T-helper 9 cell (primary cell): Measurements from ENCODE around the gene C17orf107.

Experiments
- DNase-seq: peaks from one replicate; pipeline ENCODE4 v3.0.0-alpha.2; 2020

Gene C17orf107

DNA sequence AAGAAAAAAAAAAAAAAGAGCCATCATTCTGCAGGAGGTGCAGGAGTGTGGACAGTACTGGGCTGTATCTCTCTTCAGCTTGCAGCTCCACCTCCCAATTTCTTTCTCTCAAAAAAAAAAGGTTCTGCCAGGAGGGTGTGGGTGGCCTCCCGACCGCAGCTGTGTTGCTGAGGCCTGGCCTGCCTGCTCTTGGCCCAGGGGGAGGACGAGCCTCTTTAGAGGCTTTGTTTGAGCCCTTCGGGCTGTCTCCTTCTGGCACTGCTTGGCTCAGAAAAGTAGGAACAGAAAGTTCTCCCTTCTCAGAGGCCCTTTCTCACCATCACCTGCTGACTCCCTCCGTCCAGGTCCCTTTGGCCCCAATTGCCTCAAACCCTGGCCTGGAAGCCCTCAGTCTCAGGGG, 22.2 kb upstream of the C17orf107 start:
- DNase-seq, result no peak

- DNase-seq, result no peak
These were observed 19.7 kb upstream of the C17orf107 start for GRCh38 chr17:4879601-4880000.

GRCh38 chr17:4880857-4881256, 18.5 kb upstream of the C17orf107 start:
- no peak for DNase-seq

DNA sequence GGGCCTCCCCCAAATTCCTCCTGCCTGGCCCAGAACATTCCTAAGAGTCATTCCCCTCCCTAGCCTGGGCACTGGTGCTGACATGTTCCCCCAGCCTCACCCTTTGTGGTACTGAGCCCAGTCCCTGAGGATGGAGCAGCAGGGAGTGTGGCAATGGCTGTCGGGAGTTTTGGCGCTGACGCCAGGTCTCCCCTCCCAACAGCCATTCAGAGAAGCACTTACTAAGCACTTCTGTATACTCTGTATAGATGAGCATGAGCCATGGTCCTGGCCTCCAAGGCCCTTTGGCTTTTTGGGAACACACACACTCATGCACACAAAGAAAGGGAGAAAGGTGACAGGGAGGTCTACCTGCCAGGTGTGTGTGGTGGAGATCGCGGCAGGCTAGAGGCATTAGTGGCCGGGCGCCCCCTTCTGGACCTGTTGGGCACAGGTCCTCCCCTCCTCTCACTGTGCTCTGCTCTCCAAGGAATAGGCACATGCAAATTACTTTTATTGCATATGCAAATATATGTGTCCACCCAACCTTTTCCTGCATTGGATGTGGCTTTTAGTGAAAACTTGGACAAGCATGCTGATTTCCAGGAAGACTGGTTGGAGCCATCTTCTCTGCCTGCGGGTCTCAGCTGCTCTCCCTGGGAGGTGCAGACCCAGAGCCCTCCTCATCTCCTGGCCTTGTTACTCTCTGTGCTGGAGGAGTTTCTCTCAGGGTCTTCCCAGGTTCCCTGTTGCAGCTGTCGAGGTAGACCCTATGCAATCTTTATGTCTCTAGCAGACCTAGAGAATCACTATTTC, 17.4 kb upstream of the C17orf107 start:
- peak; percentile 64 for DNase-seq

DNA sequence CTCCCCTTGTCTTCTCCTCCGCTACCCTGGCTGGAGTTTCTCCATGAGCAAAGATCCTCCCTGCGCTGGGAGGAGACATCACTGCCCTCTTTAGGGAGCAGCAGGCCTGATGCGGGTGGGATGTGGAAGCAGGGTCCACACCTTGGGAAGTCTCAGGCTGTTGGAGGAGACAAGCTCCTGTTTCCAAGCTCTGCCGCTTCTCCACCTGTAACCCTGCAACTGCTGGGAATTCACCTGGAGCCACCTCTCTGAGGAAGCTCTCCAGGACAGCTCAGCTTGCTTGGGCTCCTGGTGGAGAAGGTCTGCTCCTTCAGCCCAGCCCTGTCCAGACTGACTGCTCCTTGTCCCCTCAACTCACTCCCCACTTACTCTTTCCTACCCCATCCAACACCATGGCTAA, 14.8 kb upstream of the C17orf107 start:
- no peak for DNase-seq

- DNase-seq, result no peak
These were observed 12.5 kb upstream of the C17orf107 start for GRCh38 chr17:4886830-4887229.

DNA sequence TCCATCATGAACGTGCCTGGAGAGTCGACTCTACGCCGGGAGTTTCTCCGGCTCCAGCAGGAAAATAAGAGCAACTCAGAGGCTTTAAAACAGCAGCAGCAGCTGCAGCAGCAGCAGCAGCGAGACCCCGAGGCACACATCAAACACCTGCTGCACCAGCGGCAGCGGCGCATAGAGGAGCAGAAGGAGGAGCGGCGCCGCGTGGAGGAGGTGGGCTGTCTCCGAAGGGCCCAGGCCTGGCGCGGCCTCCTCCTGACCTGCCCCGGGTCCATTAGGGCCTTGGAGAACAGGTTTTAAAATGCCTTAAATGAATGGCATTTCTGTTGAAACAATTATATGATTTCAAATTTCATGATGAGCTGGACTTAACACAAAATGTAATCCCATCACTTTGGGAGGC, 11.8 kb upstream of the C17orf107 start:
- no peak for DNase-seq

DNA sequence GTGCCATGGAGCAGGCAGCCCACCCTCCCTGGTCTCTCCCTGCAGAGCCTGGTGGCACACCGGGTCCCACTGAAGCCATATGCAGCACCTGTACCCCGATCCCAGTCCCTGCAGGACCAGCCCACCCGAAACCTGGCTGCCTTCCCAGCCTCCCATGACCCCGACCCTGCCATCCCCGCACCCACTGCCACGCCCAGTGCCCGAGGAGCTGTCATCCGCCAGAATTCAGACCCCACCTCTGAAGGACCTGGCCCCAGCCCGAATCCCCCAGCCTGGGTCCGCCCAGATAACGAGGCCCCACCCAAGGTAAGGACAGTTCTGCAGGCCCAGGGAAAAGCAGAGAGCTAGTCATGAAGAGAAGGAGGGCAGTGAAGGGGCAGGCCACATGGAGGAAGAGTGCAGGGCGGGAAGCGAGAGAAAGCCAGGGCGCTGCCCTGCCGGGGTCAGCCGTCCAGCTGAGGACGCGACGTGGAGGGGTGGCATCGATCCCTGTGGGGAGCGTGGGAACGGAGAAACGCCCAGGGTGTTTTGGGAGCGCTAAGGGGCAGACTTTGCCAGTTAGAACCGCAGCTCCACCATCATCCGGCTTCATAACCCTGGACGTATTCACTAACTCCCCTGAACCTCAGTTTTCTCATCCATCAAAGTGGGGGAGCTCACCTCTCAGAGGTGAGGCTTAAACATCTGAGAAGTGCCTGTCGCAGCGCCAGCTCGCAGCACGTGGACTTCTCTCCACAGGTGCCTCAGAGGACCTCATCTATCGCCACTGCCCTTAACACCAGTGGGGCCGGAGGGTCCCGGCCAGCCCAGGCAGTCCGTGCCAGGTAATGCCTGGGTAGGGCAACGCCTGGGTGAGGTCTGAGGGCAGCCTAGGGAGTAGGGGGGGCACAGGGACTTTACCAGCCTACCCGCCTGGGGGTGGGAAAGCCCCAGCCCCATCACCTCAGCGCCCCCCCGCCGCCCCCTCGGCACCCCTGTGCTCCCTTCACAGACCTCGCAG, 7.6 kb upstream of the C17orf107 start:
- DNase-seq, result no peak

DNA sequence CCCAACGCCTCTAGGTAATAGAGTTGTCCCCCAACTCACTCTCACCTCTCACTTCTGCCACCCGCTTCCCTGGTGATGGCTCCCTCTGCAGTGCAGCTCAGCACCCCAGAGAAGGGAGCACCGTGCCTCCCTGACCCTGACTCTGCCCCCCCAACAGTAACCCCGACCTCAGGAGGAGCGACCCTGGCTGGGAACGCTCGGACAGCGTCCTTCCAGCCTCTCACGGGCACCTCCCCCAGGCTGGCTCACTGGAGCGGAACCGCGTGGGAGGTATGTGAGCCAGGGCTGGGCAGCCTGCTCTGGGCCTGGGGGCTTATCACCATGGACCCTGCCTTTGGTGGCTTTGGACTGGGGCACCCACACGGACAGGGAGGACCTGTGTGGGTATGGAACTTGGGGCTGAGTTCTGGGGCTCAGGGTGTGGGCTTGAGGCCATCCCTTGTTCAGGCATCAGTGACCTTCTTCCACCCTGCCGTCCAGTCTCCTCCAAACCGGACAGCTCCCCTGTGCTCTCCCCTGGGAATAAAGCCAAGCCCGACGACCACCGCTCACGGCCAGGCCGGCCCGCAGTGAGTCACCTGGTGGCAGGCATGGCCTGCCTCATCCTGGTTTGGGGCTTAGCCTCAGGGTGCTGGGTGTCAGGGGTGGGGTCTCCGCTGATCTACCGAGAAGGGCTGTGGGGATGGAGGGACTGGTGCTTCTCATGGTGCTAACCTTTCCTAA, 6.7 kb upstream of the C17orf107 start:
- DNase-seq, result no peak

GRCh38 chr17:4893272-4893671, 6.1 kb upstream of the C17orf107 start:
- no peak for DNase-seq

GRCh38 chr17:4893721-4894560, 5.4 kb upstream of the C17orf107 start:
- no peak for DNase-seq

DNA sequence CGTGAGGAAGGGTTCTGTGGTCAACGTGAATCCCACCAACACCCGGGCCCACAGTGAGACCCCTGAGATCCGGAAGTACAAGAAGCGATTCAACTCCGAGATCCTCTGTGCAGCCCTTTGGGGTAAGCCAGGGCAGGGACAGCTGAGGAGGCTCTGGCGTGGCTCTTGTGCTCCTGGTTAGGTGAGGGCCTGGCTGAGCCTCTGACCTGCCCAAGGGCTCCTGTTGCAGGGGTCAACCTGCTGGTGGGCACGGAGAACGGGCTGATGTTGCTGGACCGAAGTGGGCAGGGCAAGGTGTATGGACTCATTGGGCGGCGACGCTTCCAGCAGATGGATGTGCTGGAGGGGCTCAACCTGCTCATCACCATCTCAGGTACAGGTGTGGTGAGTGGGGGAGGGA, 4.2 kb upstream of the C17orf107 start:
- no peak for DNase-seq

GRCh38 chr17:4895657-4896331, 3.5 kb upstream of the C17orf107 start:
- no peak for DNase-seq

GRCh38 chr17:4896332-4897197, 2.8 kb upstream of the C17orf107 start:
- no peak for DNase-seq

DNA sequence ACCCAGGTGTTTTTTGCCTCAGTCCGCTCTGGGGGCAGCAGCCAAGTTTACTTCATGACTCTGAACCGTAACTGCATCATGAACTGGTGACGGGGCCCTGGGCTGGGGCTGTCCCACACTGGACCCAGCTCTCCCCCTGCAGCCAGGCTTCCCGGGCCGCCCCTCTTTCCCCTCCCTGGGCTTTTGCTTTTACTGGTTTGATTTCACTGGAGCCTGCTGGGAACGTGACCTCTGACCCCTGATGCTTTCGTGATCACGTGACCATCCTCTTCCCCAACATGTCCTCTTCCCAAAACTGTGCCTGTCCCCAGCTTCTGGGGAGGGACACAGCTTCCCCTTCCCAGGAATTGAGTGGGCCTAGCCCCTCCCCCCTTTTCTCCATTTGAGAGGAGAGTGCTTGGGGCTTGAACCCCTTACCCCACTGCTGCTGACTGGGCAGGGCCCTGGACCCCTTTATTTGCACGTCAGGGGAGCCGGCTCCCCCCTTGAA, 2.1 kb upstream of the C17orf107 start:
- no peak for DNase-seq

DNA sequence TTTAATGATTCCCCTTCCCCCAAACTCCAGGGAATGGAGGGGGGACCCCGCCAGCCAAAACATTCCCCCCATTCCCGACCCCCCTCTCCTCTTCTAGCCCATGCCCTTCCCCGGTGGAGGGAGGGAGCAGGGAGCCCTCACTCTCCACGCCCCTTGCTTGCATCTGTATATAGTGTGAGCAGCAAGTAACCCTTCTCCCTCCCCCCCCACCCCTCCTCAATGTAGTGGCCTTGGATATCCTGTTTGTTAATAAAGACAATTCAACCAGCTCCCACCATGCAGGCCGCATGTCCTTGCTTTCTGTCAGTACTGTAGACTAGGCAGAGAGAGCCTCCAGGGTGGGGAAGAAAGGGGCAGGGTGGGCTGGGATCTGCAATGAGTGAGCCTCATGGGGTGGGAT, 1.6 kb upstream of the C17orf107 start:
- no peak for DNase-seq

GRCh38 chr17:4898351-4898750, 985 bp upstream of the C17orf107 start:
- DNase-seq, result no peak

- DNase-seq, result no peak
These were observed 409 bp upstream of the C17orf107 start for GRCh38 chr17:4898927-4899326.

GRCh38 chr17:4900231-4901107, 1.1 kb downstream of the C17orf107 start:
- DNase-seq, result peak; percentile 56
